ENCODE results near the gene PRDM7. TPM values are rescaled to one million over a fixed set of nuclear protein-coding genes. Genes with fewer than 3 reads are reported as not detected.
A peak's percentile ranks its signal among the peaks of the same experiment; 100 is the strongest.

PRDM7 gene
- total RNA-seq, 1 experiment from 2014 or later: not detected

DNA sequence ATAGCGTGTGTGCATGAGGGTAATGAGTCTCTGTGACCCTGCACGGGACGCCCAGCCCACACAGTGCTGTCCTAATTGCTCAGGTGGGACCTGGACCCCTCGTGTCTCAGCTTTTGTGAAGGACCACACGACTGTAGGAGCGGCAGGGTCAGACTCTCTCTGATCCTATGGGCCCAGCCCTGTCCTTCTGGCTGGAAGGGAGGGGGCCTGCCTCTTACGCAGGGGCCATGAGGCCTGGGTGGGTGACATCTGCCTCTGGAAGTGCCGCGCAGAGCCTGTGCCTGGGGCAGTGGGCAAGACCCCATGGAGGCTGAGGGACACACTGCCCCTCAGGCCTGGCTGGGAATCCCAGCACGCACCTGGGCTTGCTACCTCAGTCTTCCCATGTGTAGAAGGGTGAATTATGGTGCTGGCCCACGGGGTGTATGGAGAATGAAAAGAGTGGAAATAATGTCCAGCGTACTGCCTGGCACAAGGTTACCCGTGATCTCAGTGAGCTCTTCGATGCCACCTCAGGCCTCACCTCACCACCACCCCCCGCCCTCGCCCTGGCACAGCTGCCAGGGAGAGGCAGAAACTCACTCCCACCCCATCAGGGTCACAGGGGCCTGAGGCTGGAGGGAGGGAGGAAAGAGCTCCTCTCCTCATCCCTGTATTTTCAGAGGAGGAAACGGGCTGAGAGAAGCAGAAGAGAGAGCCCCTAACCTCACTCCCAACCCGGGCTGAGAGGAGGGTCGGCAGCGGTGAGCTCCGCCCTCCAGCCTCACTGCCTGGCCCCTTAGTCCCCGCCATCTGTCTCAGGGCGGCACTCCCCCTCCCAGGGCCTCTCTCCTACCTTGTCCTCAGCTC lies 30.8 kb downstream of the PRDM7 start:
- no peaks in the 10 kb centered on the region for H3K27me3 ChIP-seq (ENCODE audit: low read length)
- ATAC-seq (no peak; the same call in 1 of the 2 replicates), DNase-seq (no peak)
- no peaks in the 10 kb centered on the region for H3K9me3 ChIP-seq (ENCODE audit: low read length)
- ChIA-PET POLR2A (ENCODE audit: unreplicated experiment) (no interaction called here), CTCF (no interaction called here)
- BruUV-seq (replicated peaks): no TSS peak
- H3K9ac ChIP-seq (ENCODE audit: low read length): no peak overlapping the region
- no peaks in the 10 kb centered on the region for H3F3A ChIP-seq (ENCODE audit: low read length, unreplicated experiment)
- H3K27ac ChIP-seq (ENCODE audit: low read length): no peak overlapping the region
- H3K4me2 ChIP-seq (ENCODE audit: low read length): 0 out of 2 replicates have a peak overlapping the region, but pooled peaks have one; percentile 36
- peaks cover 4% of the 10 kb centered on the region for H4K20me1 ChIP-seq (ENCODE audit: low read length)
- TF ChIP-seq EZH2phosphoT487 (IDR thresholded peaks at IDR 0.05; ENCODE audit: borderline replicate concordance, low read length) (no peak), EZH2 (IDR thresholded peaks at IDR 0.05; ENCODE audit: low read length, unreplicated experiment) (no peak)
- TF ChIP-seq, protein P1, sequence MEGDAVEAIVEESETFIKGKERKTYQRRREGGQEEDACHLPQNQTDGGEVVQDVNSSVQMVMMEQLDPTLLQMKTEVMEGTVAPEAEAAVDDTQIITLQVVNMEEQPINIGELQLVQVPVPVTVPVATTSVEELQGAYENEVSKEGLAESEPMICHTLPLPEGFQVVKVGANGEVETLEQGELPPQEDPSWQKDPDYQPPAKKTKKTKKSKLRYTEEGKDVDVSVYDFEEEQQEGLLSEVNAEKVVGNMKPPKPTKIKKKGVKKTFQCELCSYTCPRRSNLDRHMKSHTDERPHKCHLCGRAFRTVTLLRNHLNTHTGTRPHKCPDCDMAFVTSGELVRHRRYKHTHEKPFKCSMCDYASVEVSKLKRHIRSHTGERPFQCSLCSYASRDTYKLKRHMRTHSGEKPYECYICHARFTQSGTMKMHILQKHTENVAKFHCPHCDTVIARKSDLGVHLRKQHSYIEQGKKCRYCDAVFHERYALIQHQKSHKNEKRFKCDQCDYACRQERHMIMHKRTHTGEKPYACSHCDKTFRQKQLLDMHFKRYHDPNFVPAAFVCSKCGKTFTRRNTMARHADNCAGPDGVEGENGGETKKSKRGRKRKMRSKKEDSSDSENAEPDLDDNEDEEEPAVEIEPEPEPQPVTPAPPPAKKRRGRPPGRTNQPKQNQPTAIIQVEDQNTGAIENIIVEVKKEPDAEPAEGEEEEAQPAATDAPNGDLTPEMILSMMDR (conservative IDR thresholded peaks at IDR 0.05; ENCODE audit: low read depth, low read length): no peak
- H3K79me2 ChIP-seq (ENCODE audit: low read length): no peaks in the 10 kb centered on the region
- no peak overlapping the region for H2AFZ ChIP-seq (ENCODE audit: low read length)
- H3K9me2 ChIP-seq (replicated peaks; ENCODE audit: low read length): no peaks in the 10 kb centered on the region
- peaks cover 26% of the 10 kb centered on the region for H3K4me1 ChIP-seq (ENCODE audit: insufficient read depth, low read length)
- intact Hi-C loops (cut with micrococcal nuclease): no loop called here
- H3K4me3 ChIP-seq (ENCODE audit: low read length): no peak overlapping the region
- H3K36me3 ChIP-seq (ENCODE audit: low read depth, low read length): no peaks in the 10 kb centered on the region

- DNase-seq (peak; percentile 91), ATAC-seq (peak; percentile 95)
- CTCF ChIA-PET: interaction anchor here (1.5 kb wide), 1 partner anchor 38 kb away, joined by 4 read pairs; no protein-coding TSS in a partner anchor
- H3K27ac ChIP-seq (ENCODE audit: low read length): peak overlapping the region; percentile 67
- intact Hi-C loops (cut with micrococcal nuclease): no loop called here
- TF ChIP-seq EZH2 (IDR thresholded peaks at IDR 0.05; ENCODE audit: low read length, unreplicated experiment) (no peak), EZH2phosphoT487 (IDR thresholded peaks at IDR 0.05; ENCODE audit: borderline replicate concordance, low read length) (no peak)
- H3K9me2 ChIP-seq (replicated peaks; ENCODE audit: low read length): no peaks in the 10 kb centered on the region
- POLR2A ChIA-PET (ENCODE audit: unreplicated experiment): no interaction called here
- H3K4me2 ChIP-seq (ENCODE audit: low read length): peak overlapping the region; percentile 66
- no peaks in the 10 kb centered on the region for H3K9me3 ChIP-seq (ENCODE audit: low read length)
- BruUV-seq (replicated peaks): no TSS peak
- H3F3A ChIP-seq (ENCODE audit: low read length, unreplicated experiment): no peaks in the 10 kb centered on the region
- H3K4me3 ChIP-seq (ENCODE audit: low read length): 0 out of 2 replicates have a peak overlapping the region, but pooled peaks have one; percentile 2
- no peaks in the 10 kb centered on the region for H3K36me3 ChIP-seq (ENCODE audit: low read depth, low read length)
- H2AFZ ChIP-seq (ENCODE audit: low read length): no peak overlapping the region
- H3K79me2 ChIP-seq (ENCODE audit: low read length): no peaks in the 10 kb centered on the region
- no peak overlapping the region for H3K9ac ChIP-seq (ENCODE audit: low read length)
- H3K27me3 ChIP-seq (ENCODE audit: low read length): no peaks in the 10 kb centered on the region
- peaks cover 26% of the 10 kb centered on the region for H3K4me1 ChIP-seq (ENCODE audit: insufficient read depth, low read length)
- H4K20me1 ChIP-seq (ENCODE audit: low read length): peaks cover 4% of the 10 kb centered on the region
These were observed 33.0 kb downstream of the PRDM7 start for GRCh38 chr16:90044111-90044551.

- H3K4me1 ChIP-seq (ENCODE audit: insufficient read depth, low read length): peaks cover 26% of the 10 kb centered on the region
- POLR2A ChIA-PET (ENCODE audit: unreplicated experiment): no interaction called here
- intact Hi-C loops (cut with micrococcal nuclease): no loop called here
- H3K27ac ChIP-seq (ENCODE audit: low read length): peak overlapping the region; percentile 67
- H3K9me2 ChIP-seq (replicated peaks; ENCODE audit: low read length): no peaks in the 10 kb centered on the region
- BruUV-seq (replicated peaks): no TSS peak
- ATAC-seq (no peak), DNase-seq (no peak)
- no peaks in the 10 kb centered on the region for H3K79me2 ChIP-seq (ENCODE audit: low read length)
- H3F3A ChIP-seq (ENCODE audit: low read length, unreplicated experiment): no peaks in the 10 kb centered on the region
- H2AFZ ChIP-seq (ENCODE audit: low read length): no peak overlapping the region
- CTCF ChIA-PET: interaction anchor here (1.5 kb wide), 1 partner anchor 39 kb away, joined by 4 read pairs; no protein-coding TSS in a partner anchor
- H4K20me1 ChIP-seq (ENCODE audit: low read length): peaks cover 4% of the 10 kb centered on the region
- TF ChIP-seq EZH2phosphoT487 (IDR thresholded peaks at IDR 0.05; ENCODE audit: borderline replicate concordance, low read length): no peak
- TF ChIP-seq EZH2 (IDR thresholded peaks at IDR 0.05; ENCODE audit: low read length, unreplicated experiment): no peak
- TF ChIP-seq, protein P1 (conservative IDR thresholded peaks at IDR 0.05; ENCODE audit: low read depth, low read length): no peak
- no peaks in the 10 kb centered on the region for H3K27me3 ChIP-seq (ENCODE audit: low read length)
- H3K4me2 ChIP-seq (ENCODE audit: low read length): peak overlapping the region; percentile 51
- 0 out of 2 replicates have a peak overlapping the region, but pooled peaks have one; percentile 2 for H3K4me3 ChIP-seq (ENCODE audit: low read length)
- H3K9ac ChIP-seq (ENCODE audit: low read length): no peak overlapping the region
- no peaks in the 10 kb centered on the region for H3K9me3 ChIP-seq (ENCODE audit: low read length)
- H3K36me3 ChIP-seq (ENCODE audit: low read depth, low read length): no peaks in the 10 kb centered on the region
These were observed 33.6 kb downstream of the PRDM7 start for GRCh38 chr16:90043526-90043925.
